Esophagus muscularis mucosa (tissue), 4 donors: ENCODE data around the gene SORBS1. TPM values are rescaled to one million over a fixed set of nuclear protein-coding genes. Genes with fewer than 3 reads are reported as not detected.
A peak's percentile ranks its signal among the peaks of the same experiment; 100 is the strongest.

Experiments used
- DNase-seq: peaks from one replicate; pipeline ENCODE4 v3.0.0-alpha.2; 2017; ENCODE audit errors: extremely low spot score
- H3K27ac ChIP-seq, 4 donors: fragments of 200-600 bp; sonication (generic); replicated peaks in 1 of 4; 1 replicate in 3 of 4; 2 replicates in 1 of 4; pipeline ENCODE4 v1.5.1; 2016 to 2019; ENCODE audit warnings: mild to moderate bottlenecking in 1 of 4
- H3K27me3 ChIP-seq, 4 donors: fragments of 200-600 bp; sonication (generic); one replicate each; pipeline versions ENCODE4 v1.5.1 to v1.6.0; 2016 to 2019
- H3K36me3 ChIP-seq, 4 donors: fragments of 200-600 bp; sonication (generic); one replicate each; pipeline ENCODE4 v1.5.1; 2016 to 2019
- H3K4me1 ChIP-seq, 4 donors: fragments of 200-600 bp; sonication (generic); one replicate each; pipeline ENCODE4 v1.5.1; 2016 to 2019
- H3K4me3 ChIP-seq, 4 donors: fragments of 200-600 bp; sonication (generic); 1 replicate in 2 of 4; 2 replicates in 2 of 4; pipeline ENCODE4 v1.5.1; 2016 to 2019; ENCODE audit warnings: mild to moderate bottlenecking in 4 of 4, moderate library complexity in 1 of 4
- H3K9me3 ChIP-seq, 4 donors: fragments of 200-600 bp; sonication (generic); 1 replicate in 3 of 4; 2 replicates in 1 of 4; pipeline ENCODE4 v1.5.1; 2016 to 2019
- CTCF ChIP-seq, 3 experiments: fragments of 200-600 bp in 2 of 3; fragments of 450-650 bp in 1 of 3; sonication (generic) in 2 of 3; IDR thresholded peaks; one replicate each; pipeline ENCODE4 v1.5.1; 2017 to 2019; ENCODE audit warnings: antibody characterized with exemption in 3 of 3, mild to moderate bottlenecking in 2 of 3, moderate library complexity in 1 of 3
- EP300 ChIP-seq: sonication (generic); formaldehyde crosslinking; IDR thresholded peaks from one replicate; pipeline ENCODE4 v1.6.1; 2017; ENCODE audit warnings: antibody characterized with exemption
- POLR2A ChIP-seq: fragments of 450-650 bp; IDR thresholded peaks from one replicate; pipeline ENCODE4 v1.6.1; 2017; ENCODE audit warnings: antibody characterized with exemption, moderate library complexity, mild to moderate bottlenecking, low read depth
- POLR2AphosphoS5 ChIP-seq, 2 donors: sonication (generic); formaldehyde crosslinking; IDR thresholded peaks; one replicate each; pipeline ENCODE4 v1.6.1; 2017; ENCODE audit warnings: antibody characterized with exemption in 2 of 2
- WGBS: methylation state at CpG from one replicate; pipeline ENCODE4 v1.1.5; 2018; 5-methylcytosine and 5-hydroxymethylcytosine counted together
- intact Hi-C: fragments of 100-400 bp; cut with DNase I; formaldehyde crosslinking; loops from one replicate; pipeline ENCODE4 v1.15.1; 2023
- total RNA-seq, 4 donors: library from RNA; depleted of rRNA; stranded (reverse); fragments of >200 nt; gene quantifications; one replicate each; pipeline versions ENCODE4 v1.1.0 to v1.2.1, GENCODE V29; 2016

The SORBS1 gene
- total RNA-seq, 4 donors from 2014 or later: 1,569 to 2,231 (median 1,854) TPM

- TF ChIP-seq CTCF (IDR thresholded peaks at IDR 0.05) (no peak), POLR2AphosphoS5 (IDR thresholded peaks at IDR 0.05) (peak in 1 of 2 donors; percentile 5), EP300 (no peak), POLR2A (no peak)
- Histone ChIP-seq H3K36me3 (peaks cover 9 to 56% (median 32%) of the 10 kb centered on the region in 4 donors), H3K9me3 (no peaks in the 10 kb centered on the region), H3K27ac (peak overlapping the region; percentile 85 to 97 (median 94)), H3K4me3 (no peak overlapping the region), H3K4me1 (peaks cover 92 to 100% (median 100%) of the 10 kb centered on the region in 4 donors), H3K27me3 (no peaks in the 10 kb centered on the region)
- 53% methylated on average over 7 of the region's 7 CpGs for WGBS
- DNase-seq: no peak
- intact Hi-C loops: no loop called here
Observed at GRCh38 chr10:95437669-95438068, 123.5 kb downstream of the SORBS1 start.

- Histone ChIP-seq H3K27ac (peak overlapping the region; percentile 85 to 97 (median 94)), H3K27me3 (no peaks in the 10 kb centered on the region), H3K4me1 (peaks cover 92 to 100% (median 100%) of the 10 kb centered on the region in 4 donors), H3K4me3 (no peak overlapping the region), H3K36me3 (peaks cover 13 to 74% (median 47%) of the 10 kb centered on the region in 4 donors), H3K9me3 (no peaks in the 10 kb centered on the region)
- no peak for DNase-seq
- TF ChIP-seq CTCF (IDR thresholded peaks at IDR 0.05): no peak
- TF ChIP-seq POLR2A: no peak
- peak in 1 of 2 donors; percentile 62 for TF ChIP-seq POLR2AphosphoS5 (IDR thresholded peaks at IDR 0.05)
- no peak for TF ChIP-seq EP300
- intact Hi-C loops: no loop called here
- WGBS: 81% methylated on average over 10 of the region's 13 CpGs
Observed at GRCh38 chr10:95435548-95436279, 125.5 kb downstream of the SORBS1 start.

GRCh38 chr10:95434583-95434982 lies 126.6 kb downstream of the SORBS1 start:
- H3K27me3 ChIP-seq: no peaks in the 10 kb centered on the region
- peaks cover 13 to 83% (median 56%) of the 10 kb centered on the region in 4 donors for H3K36me3 ChIP-seq
- intact Hi-C loops: loop anchor here (5.0 kb wide), 2 partner anchors 123 to 168 kb away; no protein-coding TSS in a partner anchor
- DNase-seq: no peak
- H3K9me3 ChIP-seq: no peaks in the 10 kb centered on the region
- no peak overlapping the region for H3K4me3 ChIP-seq
- H3K4me1 ChIP-seq: peaks cover 87 to 100% (median 100%) of the 10 kb centered on the region in 4 donors
- TF ChIP-seq POLR2AphosphoS5 (IDR thresholded peaks at IDR 0.05) (peak in 1 of 2 donors; percentile 30), POLR2A (no peak)
- WGBS: 68% methylated on average over 9 of the region's 9 CpGs
- H3K27ac ChIP-seq: peak overlapping the region; percentile 85 to 97 (median 94)

GRCh38 chr10:95431900-95432342 lies 129.2 kb downstream of the SORBS1 start:
- H3K36me3 ChIP-seq: peaks cover 22 to 82% (median 69%) of the 10 kb centered on the region in 4 donors
- no peak overlapping the region for H3K4me3 ChIP-seq
- H3K27me3 ChIP-seq: no peaks in the 10 kb centered on the region
- peaks cover 84 to 100% (median 99%) of the 10 kb centered on the region in 4 donors for H3K4me1 ChIP-seq
- H3K9me3 ChIP-seq: no peaks in the 10 kb centered on the region
- peak overlapping the region; percentile 85 to 97 (median 94) for H3K27ac ChIP-seq
- WGBS: 50% methylated on average over 4 of the region's 4 CpGs
- no peak for DNase-seq
- TF ChIP-seq EP300 (no peak), POLR2AphosphoS5 (IDR thresholded peaks at IDR 0.05) (peak in 1 of 2 donors; percentile 56)
- intact Hi-C loops: loop anchor here (5.0 kb wide), 2 partner anchors 125 to 170 kb away; no protein-coding TSS in a partner anchor

- Histone ChIP-seq H3K27me3 (no peaks in the 10 kb centered on the region), H3K4me1 (peaks cover 83 to 100% (median 99%) of the 10 kb centered on the region in 4 donors), H3K4me3 (no peak overlapping the region), H3K36me3 (peaks cover 23 to 76% (median 68%) of the 10 kb centered on the region in 4 donors), H3K27ac (peak overlapping the region; percentile 85 to 97 (median 94)), H3K9me3 (no peaks in the 10 kb centered on the region)
- intact Hi-C loops: loop anchor here (5.0 kb wide), 2 partner anchors 127 to 172 kb away; no protein-coding TSS in a partner anchor
- 34% methylated on average over 10 of the region's 12 CpGs for WGBS
- DNase-seq: no peak
- TF ChIP-seq POLR2AphosphoS5 (IDR thresholded peaks at IDR 0.05): peak; percentile 68 to 76
- TF ChIP-seq POLR2A: no peak
- TF ChIP-seq EP300: no peak
- peak; percentile 94 to 97 (median 95) for TF ChIP-seq CTCF (IDR thresholded peaks at IDR 0.05)
Observed at GRCh38 chr10:95430231-95430951, 130.8 kb downstream of the SORBS1 start.
